PC-3 (cell line): ENCODE measurements around the gene AQP9. TPM values are rescaled to one million over a fixed set of nuclear protein-coding genes. Genes with fewer than 3 reads are reported as not detected.

Source experiments
- ATAC-seq: fragments of 200-7000 bp; cut with Tn5 transposase; 2 replicates; pipeline ENCODE4 v1.9.1; 2020; ENCODE audit warnings: mild to moderate bottlenecking, moderate library complexity
- BruUV-seq: library from RNA; stranded (reverse); fragments of 400-500 nt; replicated peaks from 2 replicates; lab custom pipeline; 2021; lab: Mats Ljungman, UMichigan
- CTCF ChIA-PET: fragments of 300-600 bp; sonication (Branson Sonifier 250); formaldehyde crosslinking; loops from one replicate; lab custom pipeline; 2022; ENCODE audit warnings: antibody characterized with exemption; lab: Charles Lee
- POLR2A ChIA-PET: fragments of 300-600 bp; sonication (Branson Sonifier 250); formaldehyde crosslinking; loops from one replicate; lab custom pipeline; 2022; ENCODE audit warnings: antibody characterized with exemption; ENCODE audit not compliant: unreplicated experiment; lab: Charles Lee
- DNase-seq: peaks from one replicate; pipeline ENCODE4 v3.0.0-alpha.2; 2015
- H2AFZ ChIP-seq: fragments of 300-600 bp; sonication (generic); 2 replicates; pipeline ENCODE4 v1.6.0; 2016; ENCODE audit warnings: antibody characterized with exemption, low read length
- H3F3A ChIP-seq: fragments of 300-600 bp; sonication (generic); one replicate; pipeline ENCODE4 v1.6.0; 2017; ENCODE audit warnings: antibody characterized with exemption, low read length, control low read depth, mild to moderate bottlenecking; ENCODE audit not compliant: unreplicated experiment
- H3K27ac ChIP-seq: fragments of 300-600 bp; sonication (generic); 2 replicates; pipeline ENCODE4 v1.5.1; 2016; ENCODE audit warnings: mild to moderate bottlenecking, low read length
- H3K27me3 ChIP-seq: fragments of 300-600 bp; sonication (generic); 2 replicates; pipeline ENCODE4 v1.6.1; 2016; ENCODE audit warnings: low read length, mixed read lengths
- H3K36me3 ChIP-seq: fragments of 300-600 bp; sonication (generic); 2 replicates; pipeline ENCODE4 v1.6.1; 2016; ENCODE audit warnings: low read depth, mixed run types, low read length, mixed read lengths
- H3K4me1 ChIP-seq: fragments of 300-600 bp; sonication (generic); 2 replicates; pipeline ENCODE4 v1.5.1; 2016; ENCODE audit warnings: low read length; ENCODE audit not compliant: insufficient read depth
- H3K4me2 ChIP-seq: fragments of 300-600 bp; sonication (generic); 2 replicates; pipeline ENCODE4 v1.6.0; 2016; ENCODE audit warnings: low read length
- H3K4me3 ChIP-seq: fragments of 300-600 bp; sonication (generic); 2 replicates; pipeline ENCODE4 v1.5.1; 2016; ENCODE audit warnings: mild to moderate bottlenecking, low read length, mixed read lengths
- H3K79me2 ChIP-seq: fragments of 300-600 bp; sonication (generic); 2 replicates; pipeline ENCODE4 v1.6.1; 2017; ENCODE audit warnings: low read length, mixed read lengths
- H3K9ac ChIP-seq: fragments of 300-600 bp; sonication (generic); 2 replicates; pipeline ENCODE4 v1.6.0; 2016; ENCODE audit warnings: mild to moderate bottlenecking, low read length
- H3K9me2 ChIP-seq: fragments of 300-600 bp; sonication (generic); replicated peaks from 2 replicates; pipeline ENCODE4 v1.6.1; 2016; ENCODE audit warnings: mixed run types, low read length, mixed read lengths
- H3K9me3 ChIP-seq: fragments of 300-600 bp; sonication (generic); 2 replicates; pipeline ENCODE4 v1.6.1; 2016; ENCODE audit warnings: low read length, mixed read lengths
- H4K20me1 ChIP-seq: fragments of 300-600 bp; sonication (generic); 2 replicates; pipeline ENCODE4 v1.6.1; 2016; ENCODE audit warnings: low read length, mixed read lengths
- CTCF ChIP-seq: fragments of 300-600 bp; sonication (generic); conservative IDR thresholded peaks from 2 replicates; pipeline ENCODE4 v1.5.1; 2017; ENCODE audit warnings: antibody characterized with exemption, low read depth, mild to moderate bottlenecking, low read length
- EZH2 ChIP-seq: fragments of 300-600 bp; sonication (generic); IDR thresholded peaks from one replicate; pipeline ENCODE4 v1.6.1; 2017; ENCODE audit warnings: antibody characterized with exemption, mild to moderate bottlenecking, low read length; ENCODE audit not compliant: unreplicated experiment
- EZH2phosphoT487 ChIP-seq: fragments of 300-600 bp; sonication (generic); IDR thresholded peaks from 2 replicates; pipeline ENCODE4 v1.6.1; 2018; ENCODE audit warnings: mild to moderate bottlenecking, antibody characterized with exemption, low read length, borderline replicate concordance
- intact Hi-C: fragments of 100-400 bp; cut with micrococcal nuclease; formaldehyde crosslinking; loops from 2 replicates; pipeline ENCODE4 v1.9.0; 2023
- total RNA-seq: library from RNA; depleted of rRNA; stranded (reverse); fragments of >200 nt; gene quantifications from 2 replicates; pipeline ENCODE4 v1.2.3, GENCODE V29; 2014

The AQP9 gene
- total RNA-seq, 1 experiment from 2014 or later = not detected

GRCh38 chr15:58135511-58136174 lies 2.5 kb upstream of the AQP9 start:
- no peak overlapping the region for H2AFZ ChIP-seq
- CTCF ChIA-PET = no interaction called here

GRCh38 chr15:58136731-58137130 lies 1.4 kb upstream of the AQP9 start:
- H2AFZ ChIP-seq = no peak overlapping the region
- BruUV-seq = no TSS peak
- no peaks in the 10 kb centered on the region for H3K27me3 ChIP-seq
- ATAC-seq = peak; percentile 43
- TF ChIP-seq EZH2 (no peak), CTCF (no peak), EZH2phosphoT487 (no peak)
- intact Hi-C loops = no loop called here
- no peaks in the 10 kb centered on the region for H4K20me1 ChIP-seq
- H3K27ac ChIP-seq = peak overlapping the region; percentile 59
- H3K4me3 ChIP-seq = no peak overlapping the region
- no peaks in the 10 kb centered on the region for H3K79me2 ChIP-seq
- H3K9me2 ChIP-seq = no peaks in the 10 kb centered on the region
- CTCF ChIA-PET = no interaction called here
- POLR2A ChIA-PET = no interaction called here
- no peaks in the 10 kb centered on the region for H3F3A ChIP-seq
- H3K4me2 ChIP-seq = 0 out of 2 replicates have a peak overlapping the region, but pooled peaks have one; percentile 6
- no peaks in the 10 kb centered on the region for H3K9me3 ChIP-seq
- DNase-seq = peak; percentile 75
- H3K36me3 ChIP-seq = no peaks in the 10 kb centered on the region
- H3K9ac ChIP-seq = no peak overlapping the region
- H3K4me1 ChIP-seq = peaks cover 13% of the 10 kb centered on the region

More at GRCh38 chr15:58135511-58136174, 2.5 kb upstream of the AQP9 start:
- ATAC-seq = no peak
- no peaks in the 10 kb centered on the region for H3K27me3 ChIP-seq
- TF ChIP-seq EZH2 (no peak), EZH2phosphoT487 (no peak), CTCF (no peak)
- no peak overlapping the region for H3K9ac ChIP-seq
- H3K4me3 ChIP-seq = no peak overlapping the region
- BruUV-seq = no TSS peak
- H3K4me2 ChIP-seq = no peak overlapping the region
- H4K20me1 ChIP-seq = no peaks in the 10 kb centered on the region
- no peaks in the 10 kb centered on the region for H3F3A ChIP-seq
- H3K36me3 ChIP-seq = no peaks in the 10 kb centered on the region
- intact Hi-C loops = no loop called here
- no peaks in the 10 kb centered on the region for H3K9me2 ChIP-seq
- no peak for DNase-seq
- peaks cover 13% of the 10 kb centered on the region for H3K4me1 ChIP-seq
- POLR2A ChIA-PET = no interaction called here
- no peak overlapping the region for H3K27ac ChIP-seq
- no peaks in the 10 kb centered on the region for H3K9me3 ChIP-seq
- no peaks in the 10 kb centered on the region for H3K79me2 ChIP-seq

GRCh38 chr15:58137686-58138085 lies 495 bp upstream of the AQP9 start:
- ATAC-seq = no peak
- POLR2A ChIA-PET = no interaction called here
- H3K79me2 ChIP-seq = no peaks in the 10 kb centered on the region
- BruUV-seq = no TSS peak
- no peaks in the 10 kb centered on the region for H3K9me2 ChIP-seq
- no peak overlapping the region for H2AFZ ChIP-seq
- intact Hi-C loops = no loop called here
- DNase-seq = no peak
- H3K27ac ChIP-seq = peak overlapping the region; percentile 59
- H4K20me1 ChIP-seq = no peaks in the 10 kb centered on the region
- H3F3A ChIP-seq = no peaks in the 10 kb centered on the region
- H3K9me3 ChIP-seq = no peaks in the 10 kb centered on the region
- no peak for TF ChIP-seq EZH2phosphoT487
- TF ChIP-seq CTCF = no peak
- no peak for TF ChIP-seq EZH2
- H3K4me3 ChIP-seq = no peak overlapping the region
- no peak overlapping the region for H3K9ac ChIP-seq
- H3K27me3 ChIP-seq = no peaks in the 10 kb centered on the region
- no peaks in the 10 kb centered on the region for H3K36me3 ChIP-seq
- H3K4me2 ChIP-seq = no peak overlapping the region
- CTCF ChIA-PET = no interaction called here
- H3K4me1 ChIP-seq = peaks cover 13% of the 10 kb centered on the region
